ENCODE data around the gene AGAP1.

GRCh38 chr2:235850289-235850688 lies 356.4 kb downstream of the AGAP1 start:
- TF ChIP-seq CTCF (IDR thresholded peaks at IDR 0.05), result no peak
- no peak for TF ChIP-seq POLR2A (IDR thresholded peaks at IDR 0.05)
